ENCODE data around the gene NXPH2. TPM values are rescaled to one million over a fixed set of nuclear protein-coding genes. Genes with fewer than 3 reads are reported as not detected.
"Not testable (repeated sequence)": the region's sequence is repeated elsewhere in the genome, so short reads cannot be mapped to it uniquely, and the experiment has no call there.

Gene NXPH2
- total RNA-seq, 1 donor from 2014 or later, result not detected

GRCh38 chr2:138763971-138764370 is 16.2 kb downstream of the NXPH2 start:
- no peak for DNase-seq (ENCODE audit: low spot score)
- intact Hi-C loops (cut with DNase I), result no loop called here

- DNase-seq (ENCODE audit: low spot score), result no peak
- intact Hi-C loops (cut with DNase I), result no loop called here
Measured at GRCh38 chr2:138762533-138762932, 17.7 kb downstream of the NXPH2 start.

GRCh38 chr2:138760676-138761075 is 19.5 kb downstream of the NXPH2 start:
- DNase-seq (ENCODE audit: low spot score), result no peak
- intact Hi-C loops (cut with DNase I), result no loop called here

GRCh38 chr2:138757384-138757783 is 22.8 kb downstream of the NXPH2 start:
- no peak for DNase-seq (ENCODE audit: low spot score)
- intact Hi-C loops (cut with DNase I), result no loop called here

GRCh38 chr2:138752197-138752956 is 27.8 kb downstream of the NXPH2 start:
- no peak for DNase-seq (ENCODE audit: low spot score)
- intact Hi-C loops (cut with DNase I), result no loop called here

- DNase-seq (ENCODE audit: low spot score), result no peak
- intact Hi-C loops (cut with DNase I), result no loop called here
Measured at GRCh38 chr2:138744713-138745112, 35.5 kb downstream of the NXPH2 start.

- intact Hi-C loops (cut with DNase I), result no loop called here
- DNase-seq (ENCODE audit: low spot score), result no peak
Measured at GRCh38 chr2:138742441-138743057, 37.6 kb downstream of the NXPH2 start.

GRCh38 chr2:138741851-138742250 is 38.3 kb downstream of the NXPH2 start:
- no peak for DNase-seq (ENCODE audit: low spot score)

GRCh38 chr2:138737009-138737554 is 43.1 kb downstream of the NXPH2 start:
- DNase-seq (ENCODE audit: low spot score); intact Hi-C loops (cut with DNase I): not testable (repeated sequence)

More at GRCh38 chr2:138741851-138742250, 38.3 kb downstream of the NXPH2 start:
- intact Hi-C loops (cut with DNase I), result no loop called here

- intact Hi-C loops (cut with DNase I), result no loop called here
- DNase-seq (ENCODE audit: low spot score), result no peak
Measured at GRCh38 chr2:138732651-138733050, 47.5 kb downstream of the NXPH2 start.

- no peak for DNase-seq (ENCODE audit: low spot score)
- intact Hi-C loops (cut with DNase I), result no loop called here
Measured at GRCh38 chr2:138730497-138731030, 49.6 kb downstream of the NXPH2 start.

- no peak for DNase-seq (ENCODE audit: low spot score)
Measured at GRCh38 chr2:138727956-138728355, 52.2 kb downstream of the NXPH2 start.

GRCh38 chr2:138726681-138727080 is 53.5 kb downstream of the NXPH2 start:
- intact Hi-C loops (cut with DNase I), result no loop called here
- no peak for DNase-seq (ENCODE audit: low spot score)

More at GRCh38 chr2:138727956-138728355, 52.2 kb downstream of the NXPH2 start:
- intact Hi-C loops (cut with DNase I), result no loop called here

GRCh38 chr2:138724729-138725459 is 55.3 kb downstream of the NXPH2 start:
- intact Hi-C loops (cut with DNase I), result no loop called here
- DNase-seq (ENCODE audit: low spot score), result no peak

- intact Hi-C loops (cut with DNase I), result no loop called here
- DNase-seq (ENCODE audit: low spot score), result no peak
Measured at GRCh38 chr2:138724327-138724726, 55.9 kb downstream of the NXPH2 start.

- DNase-seq (ENCODE audit: low spot score), result no peak
- intact Hi-C loops (cut with DNase I), result no loop called here
Measured at GRCh38 chr2:138723196-138723987, 56.8 kb downstream of the NXPH2 start.

GRCh38 chr2:138722316-138722715 is 57.9 kb downstream of the NXPH2 start:
- no peak for DNase-seq (ENCODE audit: low spot score)
- intact Hi-C loops (cut with DNase I), result no loop called here

- no peak for DNase-seq (ENCODE audit: low spot score)
- intact Hi-C loops (cut with DNase I), result no loop called here
Measured at GRCh38 chr2:138720035-138720838, 60.0 kb downstream of the NXPH2 start.

Data from cardiac septum (tissue), 1 donor.